WTC11 (cell line): ENCODE results near the gene PARP3. TPM values are rescaled to one million over a fixed set of nuclear protein-coding genes. Genes with fewer than 3 reads are reported as not detected.
"Not testable (repeated sequence)": the region's sequence is repeated elsewhere in the genome, so short reads cannot be mapped to it uniquely, and the experiment has no call there.

ENCODE experiments used
- ATAC-seq: fragments of 200-7000 bp; cut with Tn5 transposase; 2 replicates; pipeline ENCODE4 v1.10.0; 2021; ENCODE audit warnings: mild to moderate bottlenecking, moderate library complexity
- CTCF ChIA-PET: fragments of 300-600 bp; sonication (Branson Sonifier 250); formaldehyde crosslinking; loops from one replicate; lab custom pipeline; 2021; ENCODE audit warnings: antibody characterized with exemption; lab: Charles Lee
- POLR2A ChIA-PET: fragments of 350-600 bp; sonication (Branson Sonifier 250); formaldehyde crosslinking; loops from one replicate; lab custom pipeline; 2021; ENCODE audit warnings: antibody characterized with exemption; lab: Charles Lee
- DNase-seq: peaks from one replicate; pipeline ENCODE4 v3.0.0; 2021; ENCODE audit warnings: low spot score
- H3K27ac Mint-ChIP-seq: 2 replicates; pipeline ENCODE4 v1.8.0; 2021; ENCODE audit warnings: mixed read lengths
- H3K27me3 Mint-ChIP-seq: 2 replicates; pipeline ENCODE4 v1.8.0; 2021; ENCODE audit warnings: low read depth, mild to moderate bottlenecking, moderate library complexity, mixed read lengths
- H3K36me3 Mint-ChIP-seq: 2 replicates; pipeline ENCODE4 v1.8.0; 2021; ENCODE audit warnings: mixed read lengths
- H3K4me1 Mint-ChIP-seq: 2 replicates; pipeline ENCODE4 v1.8.0; 2022; ENCODE audit warnings: mixed read lengths
- H3K4me3 Mint-ChIP-seq: 2 replicates; pipeline ENCODE4 v1.8.0; 2021; ENCODE audit warnings: mild to moderate bottlenecking, moderate library complexity, mixed read lengths
- H3K9me3 Mint-ChIP-seq: 2 replicates; pipeline ENCODE4 v1.8.0; 2021; ENCODE audit warnings: mixed read lengths
- CBFB ChIP-seq: sonication (generic); formaldehyde crosslinking; IDR thresholded peaks from 2 replicates; pipeline ENCODE4 v1.8.1; 2022; ENCODE audit warnings: mild to moderate bottlenecking, low read depth, missing genetic modification reagents
- ELF4 ChIP-seq: sonication (generic); formaldehyde crosslinking; IDR thresholded peaks from 2 replicates; pipeline ENCODE4 v1.8.1; 2022; ENCODE audit warnings: low read depth, mild to moderate bottlenecking, moderate library complexity, missing genetic modification reagents
- ESRRA ChIP-seq: sonication (generic); formaldehyde crosslinking; IDR thresholded peaks from 2 replicates; pipeline ENCODE4 v1.8.1; 2022; ENCODE audit warnings: mild to moderate bottlenecking, missing genetic modification reagents, borderline replicate concordance
- FOXP1 ChIP-seq: sonication (generic); formaldehyde crosslinking; IDR thresholded peaks from 2 replicates; pipeline ENCODE4 v1.8.0; 2022; ENCODE audit warnings: missing genetic modification reagents, mild to moderate bottlenecking, moderate library complexity, borderline replicate concordance
- GABPB1 ChIP-seq: sonication (generic); formaldehyde crosslinking; IDR thresholded peaks from 2 replicates; pipeline ENCODE4 v1.8.1; 2023; ENCODE audit warnings: mild to moderate bottlenecking, missing genetic modification reagents
- GTF2I ChIP-seq: fragments of 250-450 bp; sonication (Bioruptor Pico); conservative IDR thresholded peaks from 2 replicates; pipeline ENCODE4 v1.4.0; 2021; ENCODE audit warnings: mild to moderate bottlenecking
- KAT7 ChIP-seq: sonication (generic); formaldehyde crosslinking; IDR thresholded peaks from 2 replicates; pipeline ENCODE4 v1.8.1; 2023; ENCODE audit warnings: missing genetic modification reagents, mild to moderate bottlenecking, borderline replicate concordance
- NFATC4 ChIP-seq: fragments of 250-450 bp; sonication (Bioruptor Pico); IDR thresholded peaks from 2 replicates; pipeline ENCODE4 v1.9.0; 2021; ENCODE audit warnings: mild to moderate bottlenecking
- NR3C1 ChIP-seq: sonication (generic); formaldehyde crosslinking; conservative IDR thresholded peaks from 2 replicates; pipeline ENCODE4 v1.8.1; 2023; ENCODE audit warnings: low read depth, mild to moderate bottlenecking, missing genetic modification reagents
- PRRX2 ChIP-seq: fragments of 250-450 bp; sonication (Bioruptor Pico); IDR thresholded peaks from 2 replicates; pipeline ENCODE4 v1.8.0; 2021; ENCODE audit warnings: mild to moderate bottlenecking
- TEAD1 ChIP-seq: sonication (generic); formaldehyde crosslinking; IDR thresholded peaks from 2 replicates; pipeline ENCODE4 v1.8.0; 2022; ENCODE audit warnings: mild to moderate bottlenecking, missing genetic modification reagents
- TEAD4 ChIP-seq: sonication (generic); formaldehyde crosslinking; IDR thresholded peaks from 2 replicates; pipeline ENCODE4 v1.8.0; 2022; ENCODE audit warnings: mild to moderate bottlenecking, missing genetic modification reagents
- ZBTB21 ChIP-seq: sonication (generic); formaldehyde crosslinking; IDR thresholded peaks from 2 replicates; pipeline ENCODE4 v1.8.1; 2023; ENCODE audit warnings: mild to moderate bottlenecking, missing genetic modification reagents, borderline replicate concordance
- ZNF138 ChIP-seq: sonication (generic); formaldehyde crosslinking; conservative IDR thresholded peaks from 2 replicates; pipeline ENCODE4 v1.8.1; 2022; ENCODE audit warnings: mild to moderate bottlenecking, moderate library complexity, missing genetic modification reagents
- ZNF396 ChIP-seq: fragments of 250-450 bp; sonication (Bioruptor Pico); IDR thresholded peaks from 2 replicates; pipeline ENCODE4 v1.8.0; 2021; ENCODE audit warnings: mild to moderate bottlenecking, moderate library complexity, borderline replicate concordance
- ZNF416 ChIP-seq: fragments of 250-450 bp; sonication (Bioruptor Pico); IDR thresholded peaks from 2 replicates; pipeline ENCODE4 v1.9.0; 2021; ENCODE audit warnings: mild to moderate bottlenecking, inconsistent platforms
- total RNA-seq: library from RNA; stranded (reverse); gene quantifications from 3 replicates; pipeline ENCODE4 v1.2.3, GENCODE V29; 2021
- TF ChIP-seq, protein P1 (sequence below): fragments of 250-450 bp; sonication (Bioruptor Pico); conservative IDR thresholded peaks from 2 replicates; pipeline ENCODE4 v1.9.0; 2021; ENCODE audit warnings: mild to moderate bottlenecking
- TF ChIP-seq, protein P2 (sequence below): sonication (generic); formaldehyde crosslinking; IDR thresholded peaks from 2 replicates; pipeline ENCODE4 v1.8.1; 2022; ENCODE audit warnings: missing genetic modification reagents, borderline replicate concordance
- TF ChIP-seq, protein P3 (sequence below): fragments of 250-450 bp; sonication (Bioruptor Pico); IDR thresholded peaks from 2 replicates; pipeline ENCODE4 v1.8.0; 2021; ENCODE audit warnings: mild to moderate bottlenecking
- TF ChIP-seq, protein P4 (sequence below): fragments of 250-450 bp; sonication (Bioruptor Pico); IDR thresholded peaks from 2 replicates; pipeline ENCODE4 v1.9.0; 2021; ENCODE audit warnings: mild to moderate bottlenecking, borderline replicate concordance

Gene PARP3
- total RNA-seq, 1 experiment from 2014 or later, result 2.9 TPM

DNA sequence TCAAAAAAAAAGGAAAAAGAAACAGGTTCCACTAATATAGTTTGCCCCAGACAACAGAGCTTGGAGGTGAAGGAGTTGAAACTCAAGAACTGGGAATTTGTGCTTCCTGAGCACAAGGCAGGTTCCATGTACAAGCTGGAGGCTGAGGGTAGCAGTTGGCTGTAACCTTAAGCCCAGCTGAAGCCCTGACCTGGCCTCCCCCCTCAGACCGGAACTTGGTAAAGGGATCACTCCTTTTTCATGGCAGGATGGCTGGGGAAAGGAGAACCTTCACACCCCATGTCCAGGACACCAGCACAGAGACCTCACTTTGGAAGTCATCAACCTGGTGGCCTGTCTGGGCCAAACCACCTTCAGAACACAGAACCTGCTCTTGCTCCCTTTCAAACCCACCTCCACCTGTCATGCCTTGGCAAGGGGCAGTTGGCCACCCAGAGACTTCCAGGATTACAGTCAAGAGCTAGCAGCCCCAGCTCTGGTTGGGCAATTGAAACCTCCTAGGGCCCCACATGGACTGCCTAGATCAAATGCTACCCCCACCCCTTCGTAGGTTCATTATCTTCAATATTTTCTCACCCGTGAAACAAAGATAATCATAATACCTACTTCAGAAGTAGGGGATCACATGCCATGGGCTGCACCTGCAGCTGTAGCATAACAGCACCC lies 50.0 kb downstream of the PARP3 start (continued):
- TF ChIP-seq GABPB1 (CRISPR knock-in tag) (no peak), TEAD1 (no peak; the same call in 1 of the 2 replicates), ELF4 (CRISPR knock-in tag) (no peak), NR3C1 (CRISPR knock-in tag) (no peak), KAT7 (CRISPR knock-in tag) (no peak), ZBTB21 (CRISPR knock-in tag) (no peak), PRRX2 (CRISPR knock-in tag) (peak; percentile 19; the same call in 1 of the 2 replicates), CBFB (CRISPR knock-in tag) (no peak), NFATC4 (peak; percentile 84), ZNF416 (CRISPR knock-in tag) (peak; percentile 53; the same call in 1 of the 2 replicates), ZNF396 (CRISPR knock-in tag) (no peak), ESRRA (CRISPR knock-in tag) (no peak), FOXP1 (CRISPR knock-in tag) (no peak), ZNF138 (CRISPR knock-in tag) (no peak), GTF2I (CRISPR knock-in tag) (no peak)
- TF ChIP-seq, protein P1, sequence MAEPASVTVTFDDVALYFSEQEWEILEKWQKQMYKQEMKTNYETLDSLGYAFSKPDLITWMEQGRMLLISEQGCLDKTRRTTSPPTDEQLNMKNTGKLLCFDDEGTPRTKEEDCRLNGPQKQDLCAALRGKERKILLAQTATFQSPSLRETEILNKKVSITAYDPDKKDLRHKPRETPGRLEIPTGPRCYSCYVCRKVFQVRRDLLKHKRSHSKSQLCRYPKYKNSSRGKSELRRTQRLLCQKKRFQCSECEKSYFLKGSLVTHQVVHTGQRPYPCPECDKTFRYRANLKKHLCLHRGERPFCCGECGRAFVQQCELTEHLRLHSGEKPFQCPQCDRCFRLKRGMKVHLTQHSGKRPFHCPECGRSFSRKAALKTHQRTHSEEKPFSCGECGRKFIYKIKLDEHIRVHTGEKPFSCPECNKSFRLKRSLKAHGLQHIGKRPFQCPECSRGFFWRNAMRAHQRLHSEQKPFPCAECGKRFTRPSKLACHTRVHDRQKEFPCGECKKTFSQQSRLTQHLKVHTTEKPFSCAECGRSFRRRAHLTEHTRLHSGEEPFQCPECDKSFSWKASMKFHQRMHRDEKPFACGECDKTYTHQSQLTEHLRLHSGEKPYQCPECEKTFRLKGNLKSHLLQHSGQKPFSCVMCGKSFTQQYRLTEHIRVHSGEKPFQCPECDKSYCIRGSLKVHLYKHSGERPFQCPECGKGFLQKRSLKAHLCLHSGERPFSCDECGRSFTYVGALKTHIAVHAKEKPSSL (CRISPR knock-in tag), result no peak; the same call in 1 of the 2 replicates
- TF ChIP-seq, protein P2, sequence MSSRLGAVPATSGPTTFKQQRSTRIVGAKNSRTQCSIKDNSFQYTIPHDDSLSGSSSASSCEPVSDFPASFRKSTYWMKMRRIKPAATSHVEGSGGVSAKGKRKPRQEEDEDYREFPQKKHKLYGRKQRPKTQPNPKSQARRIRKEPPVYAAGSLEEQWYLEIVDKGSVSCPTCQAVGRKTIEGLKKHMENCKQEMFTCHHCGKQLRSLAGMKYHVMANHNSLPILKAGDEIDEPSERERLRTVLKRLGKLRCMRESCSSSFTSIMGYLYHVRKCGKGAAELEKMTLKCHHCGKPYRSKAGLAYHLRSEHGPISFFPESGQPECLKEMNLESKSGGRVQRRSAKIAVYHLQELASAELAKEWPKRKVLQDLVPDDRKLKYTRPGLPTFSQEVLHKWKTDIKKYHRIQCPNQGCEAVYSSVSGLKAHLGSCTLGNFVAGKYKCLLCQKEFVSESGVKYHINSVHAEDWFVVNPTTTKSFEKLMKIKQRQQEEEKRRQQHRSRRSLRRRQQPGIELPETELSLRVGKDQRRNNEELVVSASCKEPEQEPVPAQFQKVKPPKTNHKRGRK (CRISPR knock-in tag), result no peak
- TF ChIP-seq, protein P3, sequence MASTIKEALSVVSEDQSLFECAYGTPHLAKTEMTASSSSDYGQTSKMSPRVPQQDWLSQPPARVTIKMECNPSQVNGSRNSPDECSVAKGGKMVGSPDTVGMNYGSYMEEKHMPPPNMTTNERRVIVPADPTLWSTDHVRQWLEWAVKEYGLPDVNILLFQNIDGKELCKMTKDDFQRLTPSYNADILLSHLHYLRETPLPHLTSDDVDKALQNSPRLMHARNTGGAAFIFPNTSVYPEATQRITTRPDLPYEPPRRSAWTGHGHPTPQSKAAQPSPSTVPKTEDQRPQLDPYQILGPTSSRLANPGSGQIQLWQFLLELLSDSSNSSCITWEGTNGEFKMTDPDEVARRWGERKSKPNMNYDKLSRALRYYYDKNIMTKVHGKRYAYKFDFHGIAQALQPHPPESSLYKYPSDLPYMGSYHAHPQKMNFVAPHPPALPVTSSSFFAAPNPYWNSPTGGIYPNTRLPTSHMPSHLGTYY (CRISPR knock-in tag), result 0 out of 2 replicates have a peak, but pooled peaks have one; percentile 16

DNA sequence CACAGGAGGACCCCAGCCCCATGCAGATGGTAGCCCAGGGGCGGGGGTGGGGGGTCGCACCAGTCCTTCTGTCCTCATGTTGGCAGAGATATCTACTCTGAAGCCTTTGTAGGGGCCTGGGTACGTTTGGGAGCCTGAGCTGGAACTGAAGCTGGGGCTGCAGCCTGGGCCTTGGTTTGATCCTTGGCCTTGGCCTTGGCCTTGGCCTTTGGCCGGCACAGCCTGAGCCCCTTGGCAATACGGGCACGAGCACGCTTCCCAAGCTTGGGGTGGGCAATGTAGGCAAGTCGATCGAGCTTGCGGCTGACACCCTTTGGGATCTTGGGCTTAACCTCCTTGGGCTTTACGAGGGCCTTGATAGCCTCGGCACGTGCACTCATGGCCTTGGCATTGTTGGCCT lies 51.5 kb downstream of the PARP3 start:
- ATAC-seq, H3K9me3 Mint-ChIP-seq, POLR2A ChIA-PET, DNase-seq, H3K27me3 Mint-ChIP-seq: not testable (repeated sequence)
- peaks cover 46% of the 10 kb centered on the region for H3K36me3 Mint-ChIP-seq
- CTCF ChIA-PET, result interaction anchor here (4.2 kb wide), 1 partner anchor 11 kb away, joined by 31 read pairs; the partner anchor contains the start of gene ACY1
- peak overlapping the region; percentile 83 for H3K27ac Mint-ChIP-seq
- H3K4me3 Mint-ChIP-seq, result peak overlapping the region; percentile 99
- H3K4me1 Mint-ChIP-seq, result peaks cover 38% of the 10 kb centered on the region

DNA sequence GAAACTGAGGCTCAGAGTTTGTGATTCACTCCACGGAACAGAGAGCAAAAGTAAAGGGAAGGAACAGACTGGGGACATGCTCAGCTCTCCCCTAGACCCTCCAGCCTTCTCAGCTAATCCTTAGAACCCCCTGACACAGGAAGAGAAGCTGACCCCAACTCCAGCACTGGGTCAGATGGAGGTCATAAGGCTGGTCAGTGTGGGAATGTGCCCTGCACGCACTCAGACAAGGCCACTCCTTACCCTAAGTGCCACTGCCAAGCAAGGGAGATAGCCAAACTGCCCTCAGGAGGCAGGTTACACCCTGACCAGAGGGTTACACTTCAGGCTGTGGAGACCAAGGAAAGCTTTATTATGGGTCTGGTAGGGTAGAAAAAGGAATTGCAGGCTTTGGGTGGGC lies 52.4 kb downstream of the PARP3 start:
- DNase-seq, result no peak
- ChIA-PET CTCF (interaction anchor here (1.7 kb wide), 1 partner anchor 21 kb away, joined by 15 read pairs; the partner anchor contains the start of gene ABHD14B), POLR2A (interaction anchor here (1.9 kb wide), 1 partner anchor 11 kb away, joined by 14 read pairs; the partner anchor contains the start of gene ACY1)
- peaks cover 46% of the 10 kb centered on the region for H3K36me3 Mint-ChIP-seq
- ATAC-seq, result no peak
- H3K27me3 Mint-ChIP-seq, result no peaks in the 10 kb centered on the region
- H3K9me3 Mint-ChIP-seq, result 0 out of 2 replicates have a peak, but pooled peaks cover 2% of the 10 kb centered on the region
- H3K4me1 Mint-ChIP-seq, result peaks cover 33% of the 10 kb centered on the region
- H3K27ac Mint-ChIP-seq, result peak overlapping the region; percentile 100
- H3K4me3 Mint-ChIP-seq, result peak overlapping the region; percentile 99
- TF ChIP-seq TEAD4 (CRISPR knock-in tag), result no peak
- TF ChIP-seq, protein P2 (CRISPR knock-in tag), result no peak
- TF ChIP-seq, protein P4, sequence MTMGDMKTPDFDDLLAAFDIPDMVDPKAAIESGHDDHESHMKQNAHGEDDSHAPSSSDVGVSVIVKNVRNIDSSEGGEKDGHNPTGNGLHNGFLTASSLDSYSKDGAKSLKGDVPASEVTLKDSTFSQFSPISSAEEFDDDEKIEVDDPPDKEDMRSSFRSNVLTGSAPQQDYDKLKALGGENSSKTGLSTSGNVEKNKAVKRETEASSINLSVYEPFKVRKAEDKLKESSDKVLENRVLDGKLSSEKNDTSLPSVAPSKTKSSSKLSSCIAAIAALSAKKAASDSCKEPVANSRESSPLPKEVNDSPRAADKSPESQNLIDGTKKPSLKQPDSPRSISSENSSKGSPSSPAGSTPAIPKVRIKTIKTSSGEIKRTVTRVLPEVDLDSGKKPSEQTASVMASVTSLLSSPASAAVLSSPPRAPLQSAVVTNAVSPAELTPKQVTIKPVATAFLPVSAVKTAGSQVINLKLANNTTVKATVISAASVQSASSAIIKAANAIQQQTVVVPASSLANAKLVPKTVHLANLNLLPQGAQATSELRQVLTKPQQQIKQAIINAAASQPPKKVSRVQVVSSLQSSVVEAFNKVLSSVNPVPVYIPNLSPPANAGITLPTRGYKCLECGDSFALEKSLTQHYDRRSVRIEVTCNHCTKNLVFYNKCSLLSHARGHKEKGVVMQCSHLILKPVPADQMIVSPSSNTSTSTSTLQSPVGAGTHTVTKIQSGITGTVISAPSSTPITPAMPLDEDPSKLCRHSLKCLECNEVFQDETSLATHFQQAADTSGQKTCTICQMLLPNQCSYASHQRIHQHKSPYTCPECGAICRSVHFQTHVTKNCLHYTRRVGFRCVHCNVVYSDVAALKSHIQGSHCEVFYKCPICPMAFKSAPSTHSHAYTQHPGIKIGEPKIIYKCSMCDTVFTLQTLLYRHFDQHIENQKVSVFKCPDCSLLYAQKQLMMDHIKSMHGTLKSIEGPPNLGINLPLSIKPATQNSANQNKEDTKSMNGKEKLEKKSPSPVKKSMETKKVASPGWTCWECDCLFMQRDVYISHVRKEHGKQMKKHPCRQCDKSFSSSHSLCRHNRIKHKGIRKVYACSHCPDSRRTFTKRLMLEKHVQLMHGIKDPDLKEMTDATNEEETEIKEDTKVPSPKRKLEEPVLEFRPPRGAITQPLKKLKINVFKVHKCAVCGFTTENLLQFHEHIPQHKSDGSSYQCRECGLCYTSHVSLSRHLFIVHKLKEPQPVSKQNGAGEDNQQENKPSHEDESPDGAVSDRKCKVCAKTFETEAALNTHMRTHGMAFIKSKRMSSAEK, result no peak
